NCI-H524 treated with DMSO at 0.1 percent for 48 hours (cell line): Measurements from ENCODE around the gene ZIC4.

ENCODE experiments used
- DNase-seq: peaks from one replicate; lab custom pipeline; 2025; lab: John Stamatoyannopoulos, UW

The ZIC4 gene

GRCh38 chr3:147390589-147391569 lies 15.5 kb downstream of the ZIC4 start:
- no peak for DNase-seq

- no peak for DNase-seq
These were observed 16.6 kb downstream of the ZIC4 start for GRCh38 chr3:147389717-147390116.

GRCh38 chr3:147388700-147389580 lies 17.4 kb downstream of the ZIC4 start:
- no peak for DNase-seq

- DNase-seq, result no peak
These were observed 18.3 kb downstream of the ZIC4 start for GRCh38 chr3:147387885-147388699.

- no peak for DNase-seq
These were observed 19.0 kb downstream of the ZIC4 start for GRCh38 chr3:147387291-147387884.

GRCh38 chr3:147385059-147386012 lies 21.0 kb downstream of the ZIC4 start:
- no peak for DNase-seq

- no peak for DNase-seq
These were observed 21.9 kb downstream of the ZIC4 start for GRCh38 chr3:147384210-147385058.

GRCh38 chr3:147383617-147384016 lies 22.7 kb downstream of the ZIC4 start:
- DNase-seq, result no peak

GRCh38 chr3:147381596-147381995 lies 24.7 kb downstream of the ZIC4 start:
- no peak for DNase-seq

- DNase-seq, result no peak
These were observed 25.4 kb downstream of the ZIC4 start for GRCh38 chr3:147380977-147381376.

GRCh38 chr3:147380387-147380951 lies 25.9 kb downstream of the ZIC4 start:
- no peak for DNase-seq

- no peak for DNase-seq
These were observed 26.7 kb downstream of the ZIC4 start for GRCh38 chr3:147379651-147380050.

GRCh38 chr3:147377412-147378367 lies 28.7 kb downstream of the ZIC4 start:
- DNase-seq, result no peak

GRCh38 chr3:147373301-147373700 lies 33.0 kb downstream of the ZIC4 start:
- no peak for DNase-seq

- DNase-seq, result no peak
These were observed 33.8 kb downstream of the ZIC4 start for GRCh38 chr3:147372525-147373027.

GRCh38 chr3:147371771-147372340 lies 34.5 kb downstream of the ZIC4 start:
- DNase-seq, result no peak

GRCh38 chr3:147371140-147371539 lies 35.2 kb downstream of the ZIC4 start:
- no peak for DNase-seq
